Fibroblast of the aortic adventitia (primary cell): Measurements from ENCODE around the gene GLRA3. TPM values are rescaled to one million over a fixed set of nuclear protein-coding genes. Genes with fewer than 3 reads are reported as not detected.

Experiments
- DNase-seq: peaks from one replicate; pipeline ENCODE4 v3.0.0-alpha.2; 2010; ENCODE audit warnings: low read depth
- H3K4me3 ChIP-seq: 2 replicates; pipeline ENCODE4 v1.5.1; 2011; ENCODE audit warnings: low read depth, mild to moderate bottlenecking, control low read depth, low read length, moderate library complexity
- CTCF ChIP-seq: IDR thresholded peaks from 2 replicates; pipeline ENCODE4 v1.5.1; 2011; ENCODE audit warnings: mild to moderate bottlenecking, low read length, control low read depth, inconsistent platforms; ENCODE audit not compliant: insufficient read depth
- total RNA-seq: library from RNA; depleted of rRNA; stranded (reverse); fragments of >200 nt; gene quantifications from 2 replicates; pipeline ENCODE4 v1.2.3, GENCODE V29; 2012; ENCODE audit warnings: low replicate concordance

GLRA3 gene
- total RNA-seq, 1 donor, result not detected

- H3K4me3 ChIP-seq, result no peak overlapping the region
- no peak for TF ChIP-seq CTCF
- no peak for DNase-seq
Measured at GRCh38 chr4:174867903-174868302, 38.9 kb upstream of the GLRA3 start.

GRCh38 chr4:174865418-174865985 is 36.5 kb upstream of the GLRA3 start:
- no peak for DNase-seq
- no peak for TF ChIP-seq CTCF
- no peak overlapping the region for H3K4me3 ChIP-seq

- no peak overlapping the region for H3K4me3 ChIP-seq
- no peak for TF ChIP-seq CTCF
- no peak for DNase-seq
Measured at GRCh38 chr4:174864031-174864430, 35.0 kb upstream of the GLRA3 start.

- DNase-seq, result no peak
- no peak for TF ChIP-seq CTCF
- H3K4me3 ChIP-seq, result no peak overlapping the region
Measured at GRCh38 chr4:174860588-174860987, 31.5 kb upstream of the GLRA3 start.

- no peak for TF ChIP-seq CTCF
- no peak overlapping the region for H3K4me3 ChIP-seq
- no peak for DNase-seq
Measured at GRCh38 chr4:174859904-174860303, 30.9 kb upstream of the GLRA3 start.

GRCh38 chr4:174856926-174857800 is 28.1 kb upstream of the GLRA3 start:
- no peak overlapping the region for H3K4me3 ChIP-seq
- no peak for TF ChIP-seq CTCF
- DNase-seq, result no peak
